ENCODE results near the gene AFF2.

DNA sequence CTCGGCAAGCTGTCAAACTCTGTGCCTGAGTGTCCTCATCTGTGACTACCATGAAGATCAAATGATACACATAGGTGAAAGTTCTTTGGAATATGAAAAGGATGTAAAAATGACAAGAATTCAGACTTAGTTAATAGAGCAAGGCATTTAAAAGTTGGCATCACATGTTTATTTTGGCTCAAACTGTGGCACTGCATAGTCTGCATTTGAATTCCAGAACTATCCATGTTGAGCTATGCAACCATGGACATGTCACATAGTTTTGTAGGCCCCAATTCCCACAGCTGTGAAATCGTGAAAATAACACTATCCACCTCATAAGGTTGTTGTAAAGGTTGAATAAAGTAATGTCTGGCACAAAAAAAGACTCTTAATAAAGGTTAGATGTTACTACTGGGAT lies 33.9 kb downstream of the AFF2 start:
- no peak for TF ChIP-seq POLR2A (IDR thresholded peaks at IDR 0.05)
- TF ChIP-seq, protein P1, sequence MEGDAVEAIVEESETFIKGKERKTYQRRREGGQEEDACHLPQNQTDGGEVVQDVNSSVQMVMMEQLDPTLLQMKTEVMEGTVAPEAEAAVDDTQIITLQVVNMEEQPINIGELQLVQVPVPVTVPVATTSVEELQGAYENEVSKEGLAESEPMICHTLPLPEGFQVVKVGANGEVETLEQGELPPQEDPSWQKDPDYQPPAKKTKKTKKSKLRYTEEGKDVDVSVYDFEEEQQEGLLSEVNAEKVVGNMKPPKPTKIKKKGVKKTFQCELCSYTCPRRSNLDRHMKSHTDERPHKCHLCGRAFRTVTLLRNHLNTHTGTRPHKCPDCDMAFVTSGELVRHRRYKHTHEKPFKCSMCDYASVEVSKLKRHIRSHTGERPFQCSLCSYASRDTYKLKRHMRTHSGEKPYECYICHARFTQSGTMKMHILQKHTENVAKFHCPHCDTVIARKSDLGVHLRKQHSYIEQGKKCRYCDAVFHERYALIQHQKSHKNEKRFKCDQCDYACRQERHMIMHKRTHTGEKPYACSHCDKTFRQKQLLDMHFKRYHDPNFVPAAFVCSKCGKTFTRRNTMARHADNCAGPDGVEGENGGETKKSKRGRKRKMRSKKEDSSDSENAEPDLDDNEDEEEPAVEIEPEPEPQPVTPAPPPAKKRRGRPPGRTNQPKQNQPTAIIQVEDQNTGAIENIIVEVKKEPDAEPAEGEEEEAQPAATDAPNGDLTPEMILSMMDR (IDR thresholded peaks at IDR 0.05) = no peak

Data from testis (tissue), 2 donors.